ENCODE data around the gene AK1.

Gene AK1

DNA sequence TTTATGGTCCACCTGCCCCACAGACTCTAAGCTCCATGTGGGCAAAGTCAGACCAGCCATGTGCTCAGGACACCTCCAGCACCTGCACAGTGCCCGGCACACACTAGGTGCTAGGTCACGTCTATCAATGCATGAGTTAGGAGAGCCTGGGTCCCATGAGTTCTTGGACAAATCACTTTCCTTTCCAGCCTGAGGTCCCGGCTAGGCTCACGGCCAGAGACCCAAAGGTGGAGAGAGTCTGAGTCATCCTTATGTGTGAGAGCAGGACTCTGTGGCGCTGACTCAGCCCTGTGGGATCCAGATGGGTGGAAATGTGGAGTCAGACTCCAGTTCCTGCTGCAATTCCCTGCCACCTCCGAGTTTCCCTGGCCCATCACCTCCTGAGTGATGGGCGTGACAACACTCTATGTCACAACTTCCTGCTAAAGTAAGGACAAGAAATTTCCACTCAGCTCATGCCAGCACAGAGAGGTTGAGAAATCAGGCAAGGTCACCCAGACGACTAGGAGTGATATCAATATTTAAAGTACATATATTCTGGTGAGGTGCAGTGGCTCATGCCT, 41.9 kb upstream of the AK1 start:
- H3K27me3 ChIP-seq = peaks cover 6 to 22% (median 16%) of the 10 kb centered on the region in 11 experiments; a peak in 20 of 22 replicates
- H3K27ac ChIP-seq = peak overlapping the region in 10 of 11 experiments; percentile 68 to 94 (median 84); a peak in 20 of 22 replicates
- peaks cover 0 to 11% (median 6%) of the 10 kb centered on the region in 11 experiments; a peak in 11 of 22 replicates for H3K36me3 ChIP-seq
- peaks cover 64 to 81% (median 69%) of the 10 kb centered on the region in 10 experiments for H3K4me1 ChIP-seq
- H3K4me3 ChIP-seq = peak overlapping the region in 2 of 10 experiments; percentile 8 to 11; a peak in 2 of 20 replicates
- H3K9me3 ChIP-seq (replicated peaks in 1 of 11) = no peaks in the 10 kb centered on the region
- H3K9ac ChIP-seq = peak overlapping the region in 10 of 11 experiments; percentile 28 to 94 (median 83); a peak in 19 of 22 replicates
- peaks cover 0 to 13% (median 0%) of the 10 kb centered on the region in 11 experiments; a peak in 7 of 22 replicates for H4K20me1 ChIP-seq
- peak in 10 of 11 experiments; percentile 73 to 96 (median 86); a peak in 18 of 22 replicates for TF ChIP-seq Cebpa-rat (IDR thresholded peaks at IDR 0.05)
- peak overlapping the region; percentile 74 to 97 (median 94) for H3K4me2 ChIP-seq

DNA sequence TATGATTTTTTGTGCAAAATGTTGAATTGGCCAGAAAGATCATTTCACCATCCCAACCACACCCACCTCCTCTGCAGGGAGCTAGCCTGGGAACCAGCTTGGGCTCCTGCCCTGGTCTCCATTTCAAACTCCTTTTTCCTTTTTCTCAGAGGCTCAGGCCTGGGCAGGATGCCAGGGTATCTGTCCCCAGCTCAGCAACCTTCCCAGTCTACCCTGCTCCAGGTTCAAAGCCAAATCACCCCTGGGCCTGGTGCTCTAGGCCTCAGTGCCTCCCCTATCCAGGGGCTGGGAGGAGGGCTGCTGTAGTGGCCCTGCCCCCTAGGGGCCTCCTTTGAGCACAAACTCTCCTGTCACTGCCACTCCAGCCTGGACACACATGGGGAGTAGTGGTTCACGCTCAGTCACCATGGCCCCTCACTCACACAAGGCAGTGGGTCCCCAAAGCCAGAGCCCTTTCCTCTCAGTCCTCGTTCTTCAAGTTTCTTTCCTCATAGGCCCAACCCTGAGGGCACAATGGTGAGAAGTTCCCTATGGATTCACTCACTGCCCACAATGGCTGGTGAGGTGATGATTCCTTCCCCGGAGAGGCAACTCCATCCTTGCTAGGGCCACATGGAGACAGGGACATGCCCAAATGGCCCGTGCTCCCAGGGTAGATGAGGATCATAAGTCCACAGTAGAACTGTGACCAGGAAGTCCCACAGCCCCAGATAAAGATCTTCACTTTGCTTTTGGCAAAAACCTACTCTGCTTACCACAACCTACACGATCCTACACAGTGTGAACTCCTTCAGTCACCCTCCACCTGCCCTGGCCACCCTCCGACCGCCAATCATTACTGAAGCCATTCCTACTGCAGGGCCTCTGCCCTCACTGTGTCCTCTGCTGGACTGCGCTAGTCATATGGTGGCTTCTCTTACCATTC, 41.0 kb upstream of the AK1 start:
- no peak for TF ChIP-seq Cebpa-rat (IDR thresholded peaks at IDR 0.05)
- peak overlapping the region in 10 of 11 experiments; percentile 68 to 94 (median 84); a peak in 20 of 22 replicates for H3K27ac ChIP-seq
- H3K4me1 ChIP-seq = peaks cover 72 to 83% (median 75%) of the 10 kb centered on the region in 10 experiments
- no peaks in the 10 kb centered on the region for H3K9me3 ChIP-seq (replicated peaks in 1 of 11)
- H3K4me2 ChIP-seq = peak overlapping the region; percentile 74 to 97 (median 94)
- peak overlapping the region in 4 of 10 experiments; percentile 46 to 94 (median 80); a peak in 5 of 20 replicates for H3K4me3 ChIP-seq
- H3K9ac ChIP-seq = peak overlapping the region in 10 of 11 experiments; percentile 51 to 94 (median 83); a peak in 20 of 22 replicates
- H3K27me3 ChIP-seq = peaks cover 2 to 13% (median 9%) of the 10 kb centered on the region in 11 experiments; a peak in 16 of 22 replicates
- peaks cover 0 to 17% (median 0%) of the 10 kb centered on the region in 11 experiments; a peak in 7 of 22 replicates for H4K20me1 ChIP-seq
- peaks cover 4 to 20% (median 14%) of the 10 kb centered on the region in 11 experiments; a peak in 20 of 22 replicates for H3K36me3 ChIP-seq

DNA sequence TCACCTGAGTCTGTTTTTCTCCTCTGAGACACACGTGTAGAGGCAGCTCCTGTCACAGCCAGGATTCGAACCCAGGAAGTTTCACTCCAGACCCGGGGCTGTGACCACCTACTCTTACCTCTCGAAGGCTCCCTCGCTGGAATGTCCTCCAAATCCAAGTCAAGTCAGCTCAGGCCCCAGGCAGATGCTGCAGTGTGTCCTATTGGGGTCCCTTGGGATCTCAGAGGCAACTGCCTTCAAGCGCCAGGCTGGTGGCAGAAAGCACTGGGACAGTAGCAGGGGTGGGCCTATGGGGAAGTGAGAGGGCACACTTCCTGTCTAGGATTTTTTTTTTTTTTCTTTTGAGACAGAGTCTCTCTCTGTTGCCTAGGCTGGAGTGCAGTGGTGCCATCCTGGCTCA, 40.1 kb upstream of the AK1 start:
- Histone ChIP-seq H3K27me3 (peaks cover 0 to 8% (median 7%) of the 10 kb centered on the region in 11 experiments; a peak in 12 of 22 replicates), H4K20me1 (peaks cover 0 to 22% (median under 1%) of the 10 kb centered on the region in 11 experiments; a peak in 8 of 22 replicates), H3K4me1 (peaks cover 80 to 92% (median 84%) of the 10 kb centered on the region in 10 experiments), H3K9ac (peak overlapping the region in 10 of 11 experiments; percentile 51 to 94 (median 83); a peak in 20 of 22 replicates), H3K4me2 (peak overlapping the region; percentile 74 to 97 (median 94)), H3K36me3 (peaks cover 8 to 28% (median 22%) of the 10 kb centered on the region in 11 experiments; a peak in 21 of 22 replicates), H3K9me3 (replicated peaks in 1 of 11) (no peaks in the 10 kb centered on the region), H3K4me3 (peak overlapping the region; percentile 34 to 96 (median 72); a peak in 16 of 20 replicates), H3K27ac (peak overlapping the region; percentile 16 to 94 (median 84); a peak in 20 of 22 replicates)
- TF ChIP-seq Cebpa-rat (IDR thresholded peaks at IDR 0.05) = no peak

DNA sequence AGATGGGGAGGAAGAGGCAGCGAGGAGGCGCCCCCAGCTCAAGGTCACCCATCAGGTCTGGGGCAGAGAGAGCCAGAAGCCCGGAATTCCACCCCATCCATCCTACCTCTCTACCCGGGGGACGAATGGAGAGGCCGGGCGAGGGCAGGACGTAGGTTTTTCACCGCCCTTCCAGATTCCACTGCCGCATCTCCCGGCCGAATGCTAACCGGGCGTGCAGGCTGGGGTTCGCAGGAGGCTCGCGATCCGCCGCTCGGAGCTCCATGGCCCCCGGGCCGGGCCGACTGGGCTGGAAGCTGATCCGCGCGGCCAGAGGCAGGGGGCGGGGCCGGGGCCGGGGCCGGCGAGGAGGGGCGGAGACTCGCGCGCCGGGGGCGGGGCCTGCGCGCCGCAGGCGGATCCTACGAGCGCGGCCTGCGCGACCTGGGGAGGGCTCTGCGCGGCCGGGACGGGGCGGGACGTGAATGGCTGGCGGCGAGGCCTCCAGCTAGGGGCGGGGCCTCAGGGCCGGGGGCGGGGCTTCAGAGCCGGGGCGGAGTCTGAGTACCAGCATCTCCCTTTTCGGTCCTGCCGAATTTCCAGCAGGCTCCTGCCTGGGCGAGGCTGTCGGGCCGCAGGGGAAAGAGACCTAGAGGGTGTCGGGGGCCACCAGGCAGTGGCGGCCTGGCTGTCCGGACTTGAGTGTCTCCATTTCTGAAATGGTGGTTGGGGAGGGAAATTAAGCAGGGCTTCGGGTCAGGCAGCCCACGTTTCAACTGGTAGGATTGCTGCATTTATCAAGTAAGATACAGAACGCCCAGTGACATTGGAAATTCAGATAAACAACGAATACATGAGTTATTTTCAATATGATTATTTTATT, 39.5 kb upstream of the AK1 start, which contains the start of gene ST6GALNAC4:
TSS of gene ST6GALNAC4 (minus strand) at position 322 of the 862 bp plus-strand sequence. CDS start 622 bp downstream, outside the sequence.
- Histone ChIP-seq H3K4me3 (peak within 1 kb of the TSS; percentile 79 to 97 (median 92)), H3K27ac (peak within 1 kb of the TSS; percentile 30 to 94 (median 85); a peak in 21 of 22 replicates), H3K9me3 (replicated peaks in 1 of 11) (no peaks in the 10 kb centered on the region), H3K4me2 (peak within 1 kb of the TSS; percentile 94 to 100 (median 98)), H3K4me1 (peaks cover 84 to 94% (median 87%) of the 10 kb centered on the region in 10 experiments), H3K9ac (peak within 1 kb of the TSS; percentile 81 to 94 (median 85)), H3K36me3 (peaks cover 15 to 35% (median 29%) of the 10 kb centered on the region in 11 experiments), H3K27me3 (peaks cover 0 to 4% (median 3%) of the 10 kb centered on the region in 11 experiments; a peak in 11 of 22 replicates), H4K20me1 (peaks cover 0 to 27% (median 4%) of the 10 kb centered on the region in 11 experiments; a peak in 10 of 22 replicates)
- TF ChIP-seq Cebpa-rat (IDR thresholded peaks at IDR 0.05) = no peak

DNA sequence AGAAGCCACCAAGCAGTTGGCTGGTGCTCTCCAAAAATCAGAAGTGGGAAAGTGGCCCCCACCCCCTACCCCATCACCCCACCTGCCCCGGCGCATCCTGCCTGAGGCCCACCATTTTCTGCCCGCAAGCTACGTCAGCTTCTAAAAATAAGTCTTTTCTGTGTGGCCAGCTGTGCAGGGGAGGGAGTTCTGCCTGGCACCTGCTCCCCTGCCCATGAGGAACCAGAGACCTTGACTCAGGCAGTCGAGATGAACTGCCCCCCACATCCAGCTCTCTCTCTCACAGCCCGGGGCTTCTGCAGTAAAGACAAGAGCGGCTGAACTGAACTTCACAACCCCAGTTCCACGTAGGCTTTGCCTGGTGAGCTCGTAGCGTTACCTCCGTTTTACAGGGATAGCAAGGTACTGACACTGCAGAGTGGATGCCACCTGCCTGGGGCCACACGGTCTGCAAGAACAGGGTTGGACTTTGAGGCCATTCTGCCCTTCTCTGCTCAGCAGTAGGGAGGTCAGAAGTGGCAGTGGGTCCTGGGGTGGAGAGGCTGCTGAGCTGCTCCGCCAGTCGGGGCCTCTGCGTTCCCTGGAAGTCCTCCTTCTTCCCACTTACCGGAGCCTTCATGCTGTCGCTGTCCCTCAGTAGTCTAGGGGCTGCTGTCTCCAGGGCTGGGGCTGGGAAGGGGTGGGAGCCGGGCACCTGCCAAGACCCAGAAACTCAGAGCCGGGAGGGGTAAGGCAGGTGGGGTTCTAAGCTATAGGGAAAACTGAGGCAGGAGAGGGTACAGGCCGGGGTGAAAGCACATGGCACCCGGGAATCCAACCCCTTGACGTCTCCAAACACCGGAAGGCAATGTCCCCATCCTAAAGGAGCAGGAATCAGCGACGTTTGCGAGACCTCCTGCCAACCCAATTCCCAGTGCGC, 38.6 kb upstream of the AK1 start:
- H3K9ac ChIP-seq = peak overlapping the region; percentile 81 to 94 (median 85)
- H3K27me3 ChIP-seq = no peaks in the 10 kb centered on the region
- peak overlapping the region; percentile 94 to 100 (median 98) for H3K4me2 ChIP-seq
- peaks cover 85 to 95% (median 89%) of the 10 kb centered on the region in 10 experiments for H3K4me1 ChIP-seq
- no peak for TF ChIP-seq Cebpa-rat (IDR thresholded peaks at IDR 0.05)
- peaks cover 24 to 44% (median 37%) of the 10 kb centered on the region in 11 experiments for H3K36me3 ChIP-seq
- H3K4me3 ChIP-seq = peak overlapping the region; percentile 79 to 97 (median 92)
- H3K27ac ChIP-seq = peak overlapping the region; percentile 30 to 93 (median 82); a peak in 21 of 22 replicates
- H4K20me1 ChIP-seq = peaks cover 0 to 34% (median 6%) of the 10 kb centered on the region in 11 experiments; a peak in 11 of 22 replicates
- H3K9me3 ChIP-seq (replicated peaks in 1 of 11) = no peaks in the 10 kb centered on the region

DNA sequence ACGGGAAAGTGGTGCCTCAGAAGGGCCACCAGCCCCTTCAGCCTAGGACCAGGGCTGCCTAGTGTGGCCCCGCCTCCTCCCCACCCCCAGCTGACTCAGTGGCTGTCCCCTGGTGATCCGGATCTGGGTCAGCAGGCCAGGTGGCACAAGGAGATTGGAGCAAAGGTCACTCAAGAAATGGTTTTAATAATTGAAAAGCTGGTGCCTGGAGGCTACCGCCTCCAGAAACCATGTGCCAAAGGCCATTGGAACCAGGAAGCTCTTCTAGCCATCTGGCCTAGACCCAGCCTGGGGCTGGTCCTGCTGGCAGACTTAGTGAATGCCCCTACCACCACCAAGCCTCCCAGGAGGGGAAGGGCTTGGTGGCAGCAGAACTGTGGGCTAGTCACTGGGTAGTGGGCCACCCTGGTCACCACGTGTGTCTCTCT, 37.9 kb upstream of the AK1 start:
- Histone ChIP-seq H3K9ac (peak overlapping the region; percentile 14 to 94 (median 85); a peak in 21 of 22 replicates), H3K9me3 (replicated peaks in 1 of 11) (no peaks in the 10 kb centered on the region), H3K4me2 (peak overlapping the region; percentile 94 to 100 (median 98)), H3K36me3 (peaks cover 25 to 51% (median 44%) of the 10 kb centered on the region in 11 experiments), H4K20me1 (peaks cover 0 to 41% (median 14%) of the 10 kb centered on the region in 11 experiments; a peak in 11 of 22 replicates), H3K4me3 (peak overlapping the region; percentile 79 to 97 (median 92); a peak in 19 of 20 replicates), H3K4me1 (peaks cover 85 to 95% (median 89%) of the 10 kb centered on the region in 10 experiments), H3K27me3 (no peaks in the 10 kb centered on the region), H3K27ac (peak overlapping the region in 10 of 11 experiments; percentile 46 to 93 (median 82); a peak in 21 of 22 replicates)
- no peak for TF ChIP-seq Cebpa-rat (IDR thresholded peaks at IDR 0.05)

Data from BLaER1 treated with 17β-estradiol and CSF1 and Interleukin-3, amounts not matched to agents 10 nM and 100 nM (cell line).